Transverse colon (tissue), 4 donors: ENCODE results near the gene NEUROD2. TPM values are rescaled to one million over a fixed set of nuclear protein-coding genes. Genes with fewer than 3 reads are reported as not detected.

ENCODE experiments used
- DNase-seq: peaks from one replicate; pipeline ENCODE4 v3.0.0-alpha.2; 2019
- H3K27ac ChIP-seq, 4 donors: fragments of 200-600 bp; sonication (generic); 2 replicates each; pipeline ENCODE4 v1.5.1; 2016 to 2018; ENCODE audit warnings: inconsistent platforms in 4 of 4
- H3K27me3 ChIP-seq: fragments of 200-600 bp; sonication (generic); 2 replicates; pipeline ENCODE4 v1.5.1; 2017; ENCODE audit warnings: inconsistent platforms
- H3K36me3 ChIP-seq, 4 donors: fragments of 200-600 bp; sonication (generic); 2 replicates each; pipeline ENCODE4 v1.5.1; 2017 to 2019; ENCODE audit warnings: inconsistent platforms in 4 of 4
- H3K4me1 ChIP-seq, 4 donors: fragments of 200-600 bp; sonication (generic); 2 replicates each; pipeline ENCODE4 v1.5.1; 2017 to 2020; ENCODE audit warnings: inconsistent platforms in 4 of 4
- H3K4me3 ChIP-seq, 4 donors: fragments of 200-600 bp; sonication (generic); 1 replicate in 1 of 4; 2 replicates in 3 of 4; pipeline versions ENCODE4 v1.5.1 to v1.6.1; 2017 to 2019; ENCODE audit warnings: inconsistent platforms in 4 of 4
- H3K9me3 ChIP-seq, 2 donors: fragments of 200-600 bp; sonication (generic); 2 replicates each; pipeline ENCODE4 v1.5.1; 2017 to 2019; ENCODE audit warnings: inconsistent platforms in 2 of 2
- CTCF ChIP-seq, 5 experiments: fragments of 200-600 bp in 3 of 5; fragments of 450-650 bp in 2 of 5; sonication (generic) in 3 of 5; IDR thresholded peaks; 1 replicate in 2 of 5; 2 replicates in 3 of 5; pipeline ENCODE4 v1.5.1; 2016 to 2017; ENCODE audit warnings: antibody characterized with exemption in 5 of 5, inconsistent platforms in 3 of 5, mild to moderate bottlenecking in 2 of 5, moderate library complexity in 1 of 5
- EP300 ChIP-seq: sonication (generic); formaldehyde crosslinking; IDR thresholded peaks from one replicate; pipeline ENCODE4 v1.6.1; 2017; ENCODE audit warnings: antibody characterized with exemption, low read depth
- POLR2A ChIP-seq: fragments of 450-650 bp; IDR thresholded peaks from one replicate; pipeline ENCODE4 v1.6.1; 2016; ENCODE audit warnings: antibody characterized with exemption, mild to moderate bottlenecking, moderate library complexity
- POLR2AphosphoS5 ChIP-seq, 3 donors: sonication (generic); formaldehyde crosslinking; IDR thresholded peaks; one replicate each; pipeline ENCODE4 v1.6.1; 2016; ENCODE audit warnings: antibody characterized with exemption in 3 of 3
- WGBS, 2 donors: methylation state at CpG; one replicate each; pipeline ENCODE4 v1.1.5; 2018; ENCODE audit warnings: low coverage in 1 of 2; 5-methylcytosine and 5-hydroxymethylcytosine counted together
- in situ Hi-C, 4 donors: fragments of 200-750 bp; cut with MboI; loops; one replicate each; pipeline versions ENCODE4 v1.15.0 to v1.15.1; 2017; ENCODE audit warnings: low sequenced_read_pairs in 3 of 4, low pct_ligation_motif_present in 1 of 4, low pct_unique_long_range_greater_than_20kb in 1 of 4
- intact Hi-C: fragments of 100-400 bp; cut with DNase I; formaldehyde crosslinking; loops from one replicate; pipeline ENCODE4 v1.15.1; 2023; ENCODE audit warnings: low total_unique reads
- total RNA-seq, 4 donors: library from RNA; depleted of rRNA; stranded (reverse); fragments of >200 nt; gene quantifications; one replicate each; pipeline ENCODE4 v1.1.0, GENCODE V29; 2016

NEUROD2 gene
- total RNA-seq, 4 donors from 2014 or later = not detected

- H3K27me3 ChIP-seq = peaks cover 29% of the 10 kb centered on the region
Measured at GRCh38 chr17:39618246-39618913, 10.7 kb upstream of the NEUROD2 start.

GRCh38 chr17:39617446-39618245 lies 9.9 kb upstream of the NEUROD2 start:
- 2% methylated on average over 29 of the region's 79 CpGs; no CpG with 5 or more reads in 1 of the 2 donors for WGBS, 2 donors
- Histone ChIP-seq H3K4me1 (peaks cover 9 to 18% (median 16%) of the 10 kb centered on the region in 4 donors), H3K27me3 (peaks cover 37% of the 10 kb centered on the region), H3K9me3 (no peaks in the 10 kb centered on the region), H3K36me3 (no peaks in the 10 kb centered on the region), H3K4me3 (peak overlapping the region; percentile 44 to 62 (median 51)), H3K27ac (peak overlapping the region; percentile 43 to 77 (median 74))
- intact Hi-C loops = no loop called here
- DNase-seq = peak; percentile 83
- TF ChIP-seq POLR2AphosphoS5 (IDR thresholded peaks at IDR 0.05) = peak in 2 of 3 donors; percentile 26 to 34
- no peak for TF ChIP-seq EP300
- TF ChIP-seq CTCF (IDR thresholded peaks at IDR 0.05) = no peak
- no peak for TF ChIP-seq POLR2A
- in situ Hi-C loops = loop anchor here in 1 of 4 donors (10.0 kb wide), 1 partner anchor 137 kb away; no protein-coding TSS in a partner anchor

More at GRCh38 chr17:39618246-39618913, 10.7 kb upstream of the NEUROD2 start:
- DNase-seq = peak; percentile 34
- in situ Hi-C loops (loop anchor here in 1 of 4 donors (10.0 kb wide), 1 partner anchor 136 kb away; no protein-coding TSS in a partner anchor), intact Hi-C loops (no loop called here)
- TF ChIP-seq POLR2A = no peak
- TF ChIP-seq EP300 = no peak
- no peak for TF ChIP-seq POLR2AphosphoS5 (IDR thresholded peaks at IDR 0.05)
- no peak for TF ChIP-seq CTCF (IDR thresholded peaks at IDR 0.05)
- H3K9me3 ChIP-seq = no peaks in the 10 kb centered on the region
- H3K4me1 ChIP-seq = peaks cover 9 to 22% (median 21%) of the 10 kb centered on the region in 4 donors
- no peaks in the 10 kb centered on the region for H3K36me3 ChIP-seq
- 2 to 5% methylated on average over 9 to 33 of the region's 33 CpGs for WGBS, 2 donors
- H3K27ac ChIP-seq = peak overlapping the region; percentile 43 to 77 (median 74)
- H3K4me3 ChIP-seq = peak overlapping the region; percentile 44 to 62 (median 51)

- H3K4me3 ChIP-seq = peak overlapping the region in 1 of 4 donors; percentile 44
- DNase-seq = no peak
- H3K9me3 ChIP-seq = no peaks in the 10 kb centered on the region
- H3K27me3 ChIP-seq = peaks cover 42% of the 10 kb centered on the region
- H3K36me3 ChIP-seq = no peaks in the 10 kb centered on the region
- no peak overlapping the region for H3K27ac ChIP-seq
- in situ Hi-C loops = loop anchor here in 1 of 4 donors (10.0 kb wide), 1 partner anchor 138 kb away; no protein-coding TSS in a partner anchor
- intact Hi-C loops = no loop called here
- 100% methylated on average over 3 of the region's 3 CpGs; no CpG with 5 or more reads in 1 of the 2 donors for WGBS, 2 donors
- peaks cover 9 to 15% (median 12%) of the 10 kb centered on the region in 4 donors for H3K4me1 ChIP-seq
- TF ChIP-seq POLR2A = no peak
- TF ChIP-seq EP300 = no peak
- TF ChIP-seq POLR2AphosphoS5 (IDR thresholded peaks at IDR 0.05) = no peak
- no peak for TF ChIP-seq CTCF (IDR thresholded peaks at IDR 0.05)
Measured at GRCh38 chr17:39617100-39617445, 9.4 kb upstream of the NEUROD2 start.

- DNase-seq = no peak
- no peaks in the 10 kb centered on the region for H3K36me3 ChIP-seq
- WGBS, 2 donors = 47% methylated on average over 6 of the region's 6 CpGs; no CpG with 5 or more reads in 1 of the 2 donors
- no peaks in the 10 kb centered on the region for H3K9me3 ChIP-seq
- peaks cover 9 to 13% (median 11%) of the 10 kb centered on the region in 4 donors for H3K4me1 ChIP-seq
- TF ChIP-seq POLR2A = no peak
- no peak for TF ChIP-seq CTCF (IDR thresholded peaks at IDR 0.05)
- no peak for TF ChIP-seq POLR2AphosphoS5 (IDR thresholded peaks at IDR 0.05)
- TF ChIP-seq EP300 = no peak
- in situ Hi-C loops = loop anchor here in 1 of 4 donors (10.0 kb wide), 1 partner anchor 139 kb away; no protein-coding TSS in a partner anchor
- intact Hi-C loops = no loop called here
- no peak overlapping the region for H3K27ac ChIP-seq
- H3K4me3 ChIP-seq = no peak overlapping the region
- H3K27me3 ChIP-seq = peaks cover 54% of the 10 kb centered on the region
Measured at GRCh38 chr17:39615434-39615833, 7.7 kb upstream of the NEUROD2 start.
